Astrocyte (in vitro differentiated cells and primary cell): ENCODE results near the gene MED27. TPM values are rescaled to one million over a fixed set of nuclear protein-coding genes. Genes with fewer than 3 reads are reported as not detected.
A peak's percentile ranks its signal among the peaks of the same experiment; 100 is the strongest.

Source experiments
- DNase-seq: peaks from one replicate; pipeline ENCODE4 v3.0.0-alpha.2; 2010; ENCODE audit warnings: low read depth
- FAIRE-seq: peaks from 2 replicates; lab custom pipeline; 2011; peaks lifted over from hg19 to GRCh38; lab: Jason Lieb, UNC
- H2AFZ ChIP-seq: 2 replicates; pipeline ENCODE4 v1.6.0; 2012; ENCODE audit warnings: low read depth, low read length, inconsistent platforms
- H3K27ac ChIP-seq: 2 replicates; pipeline ENCODE4 v1.5.1; 2011; ENCODE audit warnings: low read depth, low read length, inconsistent platforms
- H3K27me3 ChIP-seq: 2 replicates; pipeline ENCODE4 v1.6.0; 2011; ENCODE audit warnings: low read length, inconsistent platforms; ENCODE audit not compliant: insufficient read depth
- H3K36me3 ChIP-seq: 2 replicates; pipeline ENCODE4 v1.5.1; 2011; ENCODE audit warnings: low read length, inconsistent platforms; ENCODE audit not compliant: insufficient read depth
- H3K4me1 ChIP-seq: 2 replicates; pipeline ENCODE4 v1.5.1; 2011; ENCODE audit warnings: low read length, inconsistent platforms; ENCODE audit not compliant: insufficient read depth
- H3K4me2 ChIP-seq: 2 replicates; pipeline ENCODE4 v1.6.0; 2012; ENCODE audit warnings: low read length, inconsistent platforms
- H3K4me3 ChIP-seq: 2 replicates; pipeline ENCODE4 v1.5.1; 2011; ENCODE audit warnings: low read depth, mild to moderate bottlenecking, low read length, inconsistent platforms; ENCODE audit not compliant: insufficient read depth
- H3K79me2 ChIP-seq: 2 replicates; pipeline ENCODE4 v1.6.0; 2012; ENCODE audit warnings: mild to moderate bottlenecking, low read length, inconsistent platforms; ENCODE audit not compliant: insufficient read depth
- H3K9ac ChIP-seq: 2 replicates; pipeline ENCODE4 v1.6.0; 2012; ENCODE audit warnings: mild to moderate bottlenecking, low read length, inconsistent platforms
- H3K9me3 ChIP-seq: 2 replicates; pipeline ENCODE4 v1.5.1; 2012; ENCODE audit warnings: low read depth, mild to moderate bottlenecking, low read length, inconsistent platforms; ENCODE audit not compliant: insufficient read depth
- H4K20me1 ChIP-seq: 2 replicates; pipeline ENCODE4 v1.6.0; 2012; ENCODE audit warnings: low read length, inconsistent platforms; ENCODE audit not compliant: insufficient read depth
- H3K27ac Mint-ChIP-seq: one replicate; pipeline ENCODE4 v1.8.0; 2021; ENCODE audit warnings: mild to moderate bottlenecking, mixed read lengths; ENCODE audit not compliant: unreplicated experiment
- H3K27me3 Mint-ChIP-seq: one replicate; pipeline ENCODE4 v1.8.0; 2021; ENCODE audit warnings: low read depth, mixed read lengths; ENCODE audit not compliant: unreplicated experiment
- H3K36me3 Mint-ChIP-seq: one replicate; pipeline ENCODE4 v1.8.0; 2021; ENCODE audit warnings: low read depth, mixed read lengths; ENCODE audit not compliant: unreplicated experiment
- H3K4me1 Mint-ChIP-seq: one replicate; pipeline ENCODE4 v1.8.0; 2021; ENCODE audit warnings: low read depth, mixed read lengths; ENCODE audit not compliant: unreplicated experiment
- H3K4me3 Mint-ChIP-seq: one replicate; pipeline ENCODE4 v1.8.0; 2021; ENCODE audit warnings: mild to moderate bottlenecking, moderate library complexity, mixed read lengths; ENCODE audit not compliant: unreplicated experiment
- H3K9me3 Mint-ChIP-seq: one replicate; pipeline ENCODE4 v1.8.0; 2021; ENCODE audit warnings: mild to moderate bottlenecking, mixed read lengths; ENCODE audit not compliant: unreplicated experiment
- EZH2 ChIP-seq: IDR thresholded peaks from 2 replicates; pipeline ENCODE4 v1.6.1; 2012; ENCODE audit warnings: mild to moderate bottlenecking, low read length, inconsistent platforms; ENCODE audit not compliant: insufficient read depth
- total RNA-seq: library from RNA; stranded (reverse); gene quantifications from 2 replicates; pipeline ENCODE4 v1.2.1, GENCODE V29; 2021
- TF ChIP-seq, protein P1 (sequence below): IDR thresholded peaks from 2 replicates; pipeline ENCODE4 v1.5.1; 2011; ENCODE audit warnings: low read depth, mild to moderate bottlenecking, inconsistent platforms, low read length, moderate library complexity; ENCODE audit not compliant: insufficient read depth

Gene MED27
- total RNA-seq, 1 donor from 2014 or later = 26.9 TPM

DNA sequence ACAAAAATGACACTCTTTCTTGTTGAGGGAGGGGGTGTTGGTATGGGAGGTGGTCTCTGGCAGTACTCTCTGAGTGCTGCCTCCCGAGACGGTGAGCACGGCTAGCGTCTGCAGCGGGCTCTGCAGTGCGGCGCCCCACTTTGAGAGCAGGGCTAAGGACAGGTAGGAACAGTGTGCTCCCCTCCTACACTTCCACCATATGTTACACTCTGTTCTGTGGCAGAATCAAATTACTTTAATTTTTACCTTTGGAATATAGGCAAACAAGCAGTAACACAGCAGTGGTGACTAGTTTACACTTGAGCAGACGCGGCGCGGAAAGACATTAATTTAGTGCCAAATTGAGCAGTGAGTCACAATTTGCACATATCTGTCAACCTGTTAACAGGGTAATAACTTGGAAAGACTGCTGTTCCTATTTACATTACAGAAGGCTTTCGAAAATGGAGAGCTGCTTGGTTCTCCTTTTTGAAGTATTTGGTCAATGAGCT lies 136.3 kb downstream of the MED27 start:
- H3K9ac ChIP-seq = no peak overlapping the region
- FAIRE-seq (no peak), DNase-seq (peak; percentile 50)
- no peaks in the 10 kb centered on the region for H3K27me3 ChIP-seq
- H3K9me3 ChIP-seq = no peaks in the 10 kb centered on the region
- H3K27me3 Mint-ChIP-seq = no peaks in the 10 kb centered on the region
- H3K4me3 ChIP-seq = no peak overlapping the region
- no peak overlapping the region for H2AFZ ChIP-seq
- peaks cover 11% of the 10 kb centered on the region for H3K4me1 Mint-ChIP-seq
- peaks cover 3% of the 10 kb centered on the region for H3K36me3 ChIP-seq
- H3K36me3 Mint-ChIP-seq = peaks cover 8% of the 10 kb centered on the region
- H3K9me3 Mint-ChIP-seq = no peaks in the 10 kb centered on the region
- H3K4me3 Mint-ChIP-seq = no peak overlapping the region
- H3K27ac Mint-ChIP-seq = no peak overlapping the region
- no peaks in the 10 kb centered on the region for H3K4me1 ChIP-seq
- no peak overlapping the region for H3K4me2 ChIP-seq
- no peaks in the 10 kb centered on the region for H3K79me2 ChIP-seq
- H3K27ac ChIP-seq = no peak overlapping the region
- H4K20me1 ChIP-seq = peaks cover 32% of the 10 kb centered on the region
- TF ChIP-seq, protein P1, sequence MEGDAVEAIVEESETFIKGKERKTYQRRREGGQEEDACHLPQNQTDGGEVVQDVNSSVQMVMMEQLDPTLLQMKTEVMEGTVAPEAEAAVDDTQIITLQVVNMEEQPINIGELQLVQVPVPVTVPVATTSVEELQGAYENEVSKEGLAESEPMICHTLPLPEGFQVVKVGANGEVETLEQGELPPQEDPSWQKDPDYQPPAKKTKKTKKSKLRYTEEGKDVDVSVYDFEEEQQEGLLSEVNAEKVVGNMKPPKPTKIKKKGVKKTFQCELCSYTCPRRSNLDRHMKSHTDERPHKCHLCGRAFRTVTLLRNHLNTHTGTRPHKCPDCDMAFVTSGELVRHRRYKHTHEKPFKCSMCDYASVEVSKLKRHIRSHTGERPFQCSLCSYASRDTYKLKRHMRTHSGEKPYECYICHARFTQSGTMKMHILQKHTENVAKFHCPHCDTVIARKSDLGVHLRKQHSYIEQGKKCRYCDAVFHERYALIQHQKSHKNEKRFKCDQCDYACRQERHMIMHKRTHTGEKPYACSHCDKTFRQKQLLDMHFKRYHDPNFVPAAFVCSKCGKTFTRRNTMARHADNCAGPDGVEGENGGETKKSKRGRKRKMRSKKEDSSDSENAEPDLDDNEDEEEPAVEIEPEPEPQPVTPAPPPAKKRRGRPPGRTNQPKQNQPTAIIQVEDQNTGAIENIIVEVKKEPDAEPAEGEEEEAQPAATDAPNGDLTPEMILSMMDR = no peak
- no peak for TF ChIP-seq EZH2

DNA sequence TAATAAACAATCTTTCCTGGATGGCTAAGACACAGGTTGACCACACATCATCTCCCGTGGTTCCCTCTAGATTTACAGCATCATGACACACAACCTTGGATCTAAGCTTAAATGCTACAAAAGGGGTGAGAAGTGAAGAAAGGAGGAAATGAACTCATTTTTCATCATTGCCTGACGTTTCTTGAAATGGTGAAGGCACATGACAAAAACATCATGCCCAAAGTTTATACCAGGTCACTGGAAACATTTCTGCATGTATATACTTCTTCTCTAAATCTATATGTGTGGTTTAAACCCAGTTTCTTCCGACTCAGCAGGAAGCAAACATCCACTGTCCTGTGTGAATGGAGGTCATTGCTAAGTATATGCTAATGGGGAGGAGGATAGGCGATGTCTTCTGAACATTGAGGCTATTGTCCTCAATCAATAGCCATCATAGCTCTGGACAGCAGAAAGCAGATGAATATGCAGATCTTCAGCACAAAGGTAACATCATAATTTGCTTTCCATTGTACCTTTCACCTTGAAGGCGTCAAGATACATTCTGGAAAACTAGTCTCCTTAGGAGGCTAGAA lies 137.4 kb downstream of the MED27 start:
- FAIRE-seq (no peak), DNase-seq (no peak)
- Histone ChIP-seq H3K4me1 (no peaks in the 10 kb centered on the region), H3K9ac (no peak overlapping the region), H3K27me3 (no peaks in the 10 kb centered on the region), H3K4me2 (no peak overlapping the region), H3K9me3 (no peaks in the 10 kb centered on the region), H3K27ac (no peak overlapping the region), H3K36me3 (peaks cover 3% of the 10 kb centered on the region), H2AFZ (no peak overlapping the region), H3K79me2 (no peaks in the 10 kb centered on the region), H3K4me3 (no peak overlapping the region), H4K20me1 (peaks cover 31% of the 10 kb centered on the region)
- peaks cover 11% of the 10 kb centered on the region for H3K4me1 Mint-ChIP-seq
- TF ChIP-seq, protein P1 = no peak
- TF ChIP-seq EZH2 = no peak
- no peak overlapping the region for H3K4me3 Mint-ChIP-seq
- H3K27ac Mint-ChIP-seq = no peak overlapping the region
- H3K9me3 Mint-ChIP-seq = no peaks in the 10 kb centered on the region
- no peaks in the 10 kb centered on the region for H3K27me3 Mint-ChIP-seq
- peaks cover 8% of the 10 kb centered on the region for H3K36me3 Mint-ChIP-seq

DNA sequence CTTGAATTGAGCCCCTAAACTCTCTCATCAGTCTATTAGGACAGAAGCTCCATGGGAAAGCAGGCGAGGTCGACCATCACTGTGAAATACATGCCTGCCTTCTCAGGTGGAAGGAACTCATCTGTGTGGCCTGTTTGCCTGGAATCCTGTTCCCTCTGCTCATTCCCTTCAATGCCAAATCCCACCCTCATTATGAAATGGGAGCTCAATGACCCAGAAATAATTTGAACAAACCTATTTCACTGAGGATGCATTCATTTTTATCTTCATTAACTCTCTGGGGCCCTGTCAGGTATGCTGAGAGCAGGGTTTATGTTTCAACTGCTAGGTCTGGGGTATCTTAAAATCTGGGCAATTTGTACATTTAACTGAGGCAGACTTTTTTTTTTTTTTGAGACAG lies 142.2 kb downstream of the MED27 start:
- Mint-ChIP-seq H3K36me3 (peaks cover 5% of the 10 kb centered on the region), H3K4me1 (no peaks in the 10 kb centered on the region), H3K4me3 (no peak overlapping the region), H3K27me3 (no peaks in the 10 kb centered on the region), H3K9me3 (peaks cover 2% of the 10 kb centered on the region), H3K27ac (no peak overlapping the region)
- DNase-seq = no peak
- TF ChIP-seq, protein P1 = no peak
- no peak for TF ChIP-seq EZH2
- peaks cover 2% of the 10 kb centered on the region for H3K79me2 ChIP-seq
- FAIRE-seq = no peak
- no peaks in the 10 kb centered on the region for H3K4me1 ChIP-seq
- H3K27me3 ChIP-seq = no peaks in the 10 kb centered on the region
- H3K4me3 ChIP-seq = no peak overlapping the region
- H4K20me1 ChIP-seq = peaks cover 32% of the 10 kb centered on the region
- H3K4me2 ChIP-seq = no peak overlapping the region
- H3K27ac ChIP-seq = no peak overlapping the region
- H3K9ac ChIP-seq = no peak overlapping the region
- H3K9me3 ChIP-seq = no peaks in the 10 kb centered on the region
- no peak overlapping the region for H2AFZ ChIP-seq
- H3K36me3 ChIP-seq = peaks cover 3% of the 10 kb centered on the region
